SU-DHL-6 (cell line): ENCODE results near the gene STKLD1.
"Not testable (repeated sequence)": the region's sequence is repeated elsewhere in the genome, so short reads cannot be mapped to it uniquely, and the experiment has no call there.

ENCODE experiments used
- H2AFZ ChIP-seq: fragments of 200-600 bp; sonication (generic); 2 replicates; pipeline ENCODE4 v1.6.1; 2014; ENCODE audit warnings: low read depth, mild to moderate bottlenecking, moderate library complexity, mixed read lengths, antibody characterized with exemption, low read length; ENCODE audit not compliant: severe bottlenecking
- H3F3A ChIP-seq: fragments of 200-600 bp; shearing (Covaris generic); 2 replicates; pipeline ENCODE4 v1.6.0; 2016; ENCODE audit warnings: antibody characterized with exemption, mild to moderate bottlenecking; ENCODE audit not compliant: insufficient read depth
- H3K27ac ChIP-seq: fragments of 200-600 bp; sonication (generic); 2 replicates; pipeline ENCODE4 v1.5.1; 2016; ENCODE audit warnings: low read depth, mild to moderate bottlenecking, low read length, moderate library complexity, mixed read lengths
- H3K27me3 ChIP-seq: fragments of 200-600 bp; sonication (generic), shearing (Covaris generic); 2 replicates; pipeline ENCODE4 v1.6.0; 2014; ENCODE audit warnings: mild to moderate bottlenecking, low read length
- H3K36me3 ChIP-seq: fragments of 200-600 bp; sonication (generic); 2 replicates; pipeline ENCODE4 v1.6.1; 2014; ENCODE audit warnings: mild to moderate bottlenecking, low read length, mixed read lengths
- H3K4me2 ChIP-seq: fragments of 300-600, 200-600 bp; shearing (Covaris generic), sonication (generic); 2 replicates; pipeline ENCODE4 v1.6.0; 2014; ENCODE audit warnings: low read length, low read depth, mild to moderate bottlenecking; ENCODE audit not compliant: poor library complexity, severe bottlenecking
- H3K4me3 ChIP-seq: fragments of 200-600 bp; sonication (generic); 2 replicates; pipeline ENCODE4 v1.5.1; 2014; ENCODE audit warnings: antibody characterized with exemption, low read length, mild to moderate bottlenecking, mixed read lengths; ENCODE audit not compliant: insufficient read depth, poor library complexity, severe bottlenecking
- H3K79me2 ChIP-seq: fragments of 200-600 bp; sonication (generic); 2 replicates; pipeline ENCODE4 v1.6.1; 2014; ENCODE audit warnings: mild to moderate bottlenecking, low read length, moderate library complexity; ENCODE audit not compliant: insufficient read depth
- H3K9ac ChIP-seq: fragments of 200-600 bp; sonication (generic); 2 replicates; pipeline ENCODE4 v1.7.0; 2014; ENCODE audit warnings: mild to moderate bottlenecking, low read length
- H3K9me2 ChIP-seq: fragments of 200-600 bp; sonication (generic); replicated peaks from 2 replicates; pipeline ENCODE4 v1.6.1; 2014; ENCODE audit warnings: low read length; ENCODE audit not compliant: insufficient read depth
- H3K9me3 ChIP-seq: fragments of 200-600 bp; sonication (generic); 2 replicates; pipeline ENCODE4 v1.6.1; 2014; ENCODE audit warnings: low read length, mixed read lengths; ENCODE audit not compliant: insufficient read depth
- H4K20me1 ChIP-seq: fragments of 200-600 bp; sonication (generic); 2 replicates; pipeline ENCODE4 v1.6.1; 2014; ENCODE audit warnings: low read depth, mild to moderate bottlenecking, antibody characterized with exemption, low read length, moderate library complexity, mixed read lengths
- EZH2phosphoT487 ChIP-seq: fragments of 200-600 bp; sonication (generic), shearing (Covaris generic); conservative IDR thresholded peaks from 2 replicates; pipeline ENCODE4 v1.6.1; 2018; ENCODE audit warnings: mild to moderate bottlenecking, antibody characterized with exemption, low read length, moderate library complexity, mixed read lengths
- TF ChIP-seq, protein P1 (sequence below): fragments of 200-600 bp; sonication (generic); IDR thresholded peaks from one replicate; pipeline ENCODE4 v1.5.1; 2017; ENCODE audit warnings: antibody characterized with exemption, mild to moderate bottlenecking, low read length, moderate library complexity; ENCODE audit not compliant: insufficient read depth, poor library complexity, severe bottlenecking

STKLD1 gene

DNA sequence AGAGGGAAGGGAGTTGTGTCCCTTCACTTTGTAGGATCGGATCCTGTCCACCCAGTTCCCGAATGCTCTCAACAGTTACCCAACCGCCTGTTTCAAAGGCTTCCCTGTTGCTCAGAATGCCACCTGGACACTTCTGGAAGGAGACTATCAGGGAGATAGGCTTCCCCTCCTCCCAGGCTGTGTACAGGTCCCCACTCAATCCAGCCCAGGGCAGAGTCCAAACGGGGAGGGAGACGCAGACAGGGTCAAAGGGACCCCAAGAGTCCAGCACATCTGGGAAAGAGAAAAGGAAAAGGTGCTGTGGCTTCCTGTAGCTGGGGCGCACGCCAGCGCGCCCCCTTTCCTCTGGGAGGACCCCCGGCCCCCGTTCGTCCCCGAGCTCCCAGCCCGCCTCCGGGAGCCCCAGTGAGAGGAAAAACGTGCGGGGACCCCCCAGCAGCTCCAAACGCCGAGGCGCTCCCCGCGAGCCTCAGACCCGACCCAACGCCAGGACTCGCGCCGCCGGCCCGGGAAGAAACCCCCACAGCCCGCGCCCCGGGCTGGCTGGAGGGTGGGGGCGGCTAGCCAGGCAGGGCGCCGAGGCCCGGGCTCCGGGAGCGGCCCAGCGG lies 946 bp upstream of the STKLD1 start:
- no peak for TF ChIP-seq EZH2phosphoT487
- TF ChIP-seq, protein P1, sequence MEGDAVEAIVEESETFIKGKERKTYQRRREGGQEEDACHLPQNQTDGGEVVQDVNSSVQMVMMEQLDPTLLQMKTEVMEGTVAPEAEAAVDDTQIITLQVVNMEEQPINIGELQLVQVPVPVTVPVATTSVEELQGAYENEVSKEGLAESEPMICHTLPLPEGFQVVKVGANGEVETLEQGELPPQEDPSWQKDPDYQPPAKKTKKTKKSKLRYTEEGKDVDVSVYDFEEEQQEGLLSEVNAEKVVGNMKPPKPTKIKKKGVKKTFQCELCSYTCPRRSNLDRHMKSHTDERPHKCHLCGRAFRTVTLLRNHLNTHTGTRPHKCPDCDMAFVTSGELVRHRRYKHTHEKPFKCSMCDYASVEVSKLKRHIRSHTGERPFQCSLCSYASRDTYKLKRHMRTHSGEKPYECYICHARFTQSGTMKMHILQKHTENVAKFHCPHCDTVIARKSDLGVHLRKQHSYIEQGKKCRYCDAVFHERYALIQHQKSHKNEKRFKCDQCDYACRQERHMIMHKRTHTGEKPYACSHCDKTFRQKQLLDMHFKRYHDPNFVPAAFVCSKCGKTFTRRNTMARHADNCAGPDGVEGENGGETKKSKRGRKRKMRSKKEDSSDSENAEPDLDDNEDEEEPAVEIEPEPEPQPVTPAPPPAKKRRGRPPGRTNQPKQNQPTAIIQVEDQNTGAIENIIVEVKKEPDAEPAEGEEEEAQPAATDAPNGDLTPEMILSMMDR, result peak; percentile 39
- Histone ChIP-seq H3K36me3 (no peaks in the 10 kb centered on the region), H3K27ac (peak overlapping the region; percentile 30), H3K4me3 (peak overlapping the region; percentile 99), H3K27me3 (no peaks in the 10 kb centered on the region), H3F3A (peaks cover 5% of the 10 kb centered on the region; the same call in 1 of the 2 replicates), H3K9me3 (no peaks in the 10 kb centered on the region), H3K9ac (peak overlapping the region; percentile 79), H3K9me2 (no peaks in the 10 kb centered on the region), H3K79me2 (peaks cover 52% of the 10 kb centered on the region), H2AFZ (peak overlapping the region; percentile 35), H3K4me2 (peak overlapping the region; percentile 99), H4K20me1 (no peaks in the 10 kb centered on the region; the same call in 1 of the 2 replicates)

DNA sequence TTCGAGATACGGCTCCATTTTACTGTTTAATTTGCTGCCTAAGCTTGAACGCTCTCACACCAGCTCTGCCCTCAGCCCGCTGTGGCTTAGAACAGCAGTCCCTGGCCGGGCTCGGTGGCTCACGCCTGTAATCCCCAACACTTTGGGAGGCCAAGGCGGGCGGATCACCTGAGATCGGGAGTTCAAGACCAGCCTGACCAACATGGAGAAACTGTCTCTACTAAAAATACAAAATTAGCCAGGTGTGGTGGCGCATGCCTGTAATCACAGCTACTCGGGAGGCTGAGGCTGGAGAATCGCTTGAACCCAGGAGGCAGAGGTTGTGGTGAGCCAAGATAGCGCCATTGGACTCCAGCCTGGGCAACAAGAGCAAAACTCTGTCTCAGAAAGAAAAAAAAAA lies 1.1 kb downstream of the STKLD1 start:
- not testable (repeated sequence) for H3K27me3 ChIP-seq, H2AFZ ChIP-seq, H4K20me1 ChIP-seq, H3K9me2 ChIP-seq, H3K9me3 ChIP-seq, H3K9ac ChIP-seq, H3K36me3 ChIP-seq, H3K4me3 ChIP-seq, H3K4me2 ChIP-seq, H3K27ac ChIP-seq, H3F3A ChIP-seq
- H3K79me2 ChIP-seq, result peaks cover 32% of the 10 kb centered on the region

DNA sequence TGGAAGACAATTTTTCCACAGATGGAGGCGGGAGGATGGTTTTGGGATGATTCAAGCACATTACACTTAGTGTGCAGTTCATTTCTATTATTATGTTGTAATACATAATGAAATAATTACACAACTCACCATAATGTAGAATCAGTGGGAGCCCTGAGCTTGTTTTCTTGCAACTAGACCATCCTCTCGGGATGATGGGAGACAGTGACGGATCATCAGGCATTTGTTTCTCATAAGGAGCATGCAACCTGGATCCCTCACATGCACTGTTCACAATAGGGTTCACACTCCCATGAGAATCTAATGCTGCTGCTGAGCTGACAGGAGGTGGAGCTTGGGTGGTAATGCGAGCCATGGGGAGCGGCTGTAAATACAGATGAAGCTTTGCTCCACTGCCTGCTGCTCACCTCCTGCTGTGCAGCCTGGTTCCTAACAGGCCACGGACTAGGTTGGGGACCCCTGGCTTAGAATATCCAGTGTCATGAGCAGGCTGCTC lies 1.6 kb downstream of the STKLD1 start:
- H3K9ac ChIP-seq, result no peak overlapping the region
- H3K27ac ChIP-seq, result no peak overlapping the region
- TF ChIP-seq, protein P1, result no peak
- TF ChIP-seq EZH2phosphoT487, result no peak
- H4K20me1 ChIP-seq, result no peaks in the 10 kb centered on the region; the same call in 1 of the 2 replicates
- no peak overlapping the region for H3K4me3 ChIP-seq
- no peaks in the 10 kb centered on the region for H3K36me3 ChIP-seq
- peaks cover 27% of the 10 kb centered on the region for H3K79me2 ChIP-seq
- peaks cover 5% of the 10 kb centered on the region; the same call in 1 of the 2 replicates for H3F3A ChIP-seq
- no peak overlapping the region for H3K4me2 ChIP-seq
- no peaks in the 10 kb centered on the region for H3K27me3 ChIP-seq
- H2AFZ ChIP-seq, result no peak overlapping the region
- no peaks in the 10 kb centered on the region; the same call in 1 of the 2 replicates for H3K9me3 ChIP-seq
- no peaks in the 10 kb centered on the region for H3K9me2 ChIP-seq

DNA sequence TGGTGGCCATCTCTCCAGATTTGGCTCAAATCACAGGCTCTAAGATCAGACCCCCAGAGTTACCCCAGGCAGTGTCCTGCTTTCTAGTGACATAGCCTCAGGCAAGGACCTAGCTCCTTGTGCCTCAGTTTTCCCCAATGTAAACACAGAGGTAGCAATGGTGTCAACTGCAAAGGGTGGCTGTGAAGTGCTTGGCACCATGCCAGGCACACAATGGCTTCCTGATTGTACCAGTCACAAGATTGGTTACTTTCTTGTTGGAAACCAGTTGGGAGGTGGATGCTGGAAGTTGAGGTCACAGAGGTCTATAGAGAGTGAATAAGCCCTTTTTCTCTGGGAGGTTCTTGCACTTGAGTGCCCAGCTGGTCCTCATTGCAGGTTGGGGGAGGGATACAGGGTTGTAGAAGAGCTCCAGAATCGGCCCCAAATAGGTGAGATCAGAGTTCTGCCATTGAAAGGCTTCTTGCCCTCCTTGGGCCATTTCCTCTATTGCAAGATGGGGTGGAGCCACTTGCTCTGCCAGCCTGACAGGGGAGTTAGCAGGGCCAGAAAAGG lies 2.3 kb downstream of the STKLD1 start:
- Histone ChIP-seq H3K27ac (no peak overlapping the region), H3K4me3 (no peak overlapping the region), H3K9ac (no peak overlapping the region), H3F3A (peaks cover 5% of the 10 kb centered on the region; the same call in 1 of the 2 replicates), H4K20me1 (no peaks in the 10 kb centered on the region), H3K27me3 (no peaks in the 10 kb centered on the region), H3K79me2 (peaks cover 21% of the 10 kb centered on the region), H3K9me3 (no peaks in the 10 kb centered on the region; the same call in 1 of the 2 replicates), H3K9me2 (no peaks in the 10 kb centered on the region), H3K4me2 (no peak overlapping the region), H3K36me3 (no peaks in the 10 kb centered on the region), H2AFZ (no peak overlapping the region)
- TF ChIP-seq, protein P1, result no peak
- TF ChIP-seq EZH2phosphoT487, result no peak
